Endothelial cell of umbilical vein (primary cell): ENCODE results near the gene KCTD11. TPM values are rescaled to one million over a fixed set of nuclear protein-coding genes. Genes with fewer than 3 reads are reported as not detected.

Experiments
- BruUV-seq: library from RNA; stranded (reverse); fragments of 400-500 nt; replicated peaks from 2 replicates; lab custom pipeline; 2021; lab: Mats Ljungman, UMichigan
- CTCF ChIA-PET: fragments of 300-600, 350-600 bp; sonication (Branson Sonifier 250); formaldehyde crosslinking; loops from one replicate; lab custom pipeline; 2021; ENCODE audit warnings: antibody characterized with exemption, inconsistent platforms; lab: Charles Lee
- POLR2A ChIA-PET: fragments of 300-600, 350-600 bp; sonication (Branson Sonifier 250); formaldehyde crosslinking; loops from one replicate; lab custom pipeline; 2021; ENCODE audit warnings: antibody characterized with exemption, inconsistent platforms; lab: Charles Lee
- DNase-seq: peaks from one replicate; pipeline ENCODE4 v3.0.0-alpha.2; 2011; ENCODE audit warnings: low read depth, low spot score
- FAIRE-seq: peaks from 2 replicates; lab custom pipeline; 2011; peaks lifted over from hg19 to GRCh38; lab: Jason Lieb, UNC
- H2AFZ ChIP-seq: 2 replicates; pipeline ENCODE4 v1.6.0; 2012; ENCODE audit warnings: low read depth, low read length, control low read depth, inconsistent platforms
- H3K27ac ChIP-seq: 2 replicates; pipeline ENCODE4 v1.5.1; 2011; ENCODE audit warnings: low read depth, mild to moderate bottlenecking, control low read depth, low read length, moderate library complexity; ENCODE audit not compliant: insufficient read depth
- H3K27me3 ChIP-seq, 2 experiments: 2 replicates each; pipeline versions ENCODE4 v1.6.0 to v1.6.1; 2011; ENCODE audit warnings: low read length in 2 of 2, mixed read lengths in 1 of 2; ENCODE audit not compliant: control insufficient read depth in 2 of 2, insufficient read depth in 2 of 2
- H3K36me3 ChIP-seq, 2 experiments: 2 replicates in 1 of 2; 3 replicates in 1 of 2; pipeline ENCODE4 v1.5.1; 2011; ENCODE audit warnings: low read length in 2 of 2, mild to moderate bottlenecking in 1 of 2, moderate library complexity in 1 of 2; ENCODE audit not compliant: control insufficient read depth in 2 of 2, insufficient read depth in 2 of 2; ENCODE audit errors: extremely low read depth in 1 of 2
- H3K4me1 ChIP-seq: 3 replicates; pipeline ENCODE4 v1.5.1; 2011; ENCODE audit warnings: mild to moderate bottlenecking, low read length; ENCODE audit not compliant: control insufficient read depth, insufficient read depth; ENCODE audit errors: extremely low read depth
- H3K4me2 ChIP-seq: 2 replicates; pipeline ENCODE4 v1.6.1; 2011; ENCODE audit warnings: low read length, control low read depth, mixed read lengths; ENCODE audit not compliant: insufficient read depth
- H3K4me3 ChIP-seq, 3 experiments: fragments of 200-600 bp in 1 of 3; sonication (generic), shearing (Covaris generic) in 1 of 3; replicated peaks in 1 of 3; 2 replicates each; pipeline ENCODE4 v1.5.1; 2011 to 2016; ENCODE audit warnings: control low read depth in 3 of 3, low read length in 3 of 3, mild to moderate bottlenecking in 2 of 3, inconsistent platforms in 1 of 3, low read depth in 1 of 3, moderate library complexity in 1 of 3; ENCODE audit not compliant: insufficient read depth in 1 of 3
- H3K79me2 ChIP-seq: 2 replicates; pipeline ENCODE4 v1.6.0; 2012; ENCODE audit warnings: low read length, inconsistent platforms; ENCODE audit not compliant: control insufficient read depth, insufficient read depth
- H3K9ac ChIP-seq: replicated peaks from 2 replicates; pipeline ENCODE3; 2011; ENCODE audit warnings: low read length, control low read depth; ENCODE audit not compliant: insufficient read depth; ENCODE audit errors: extremely low read depth
- H3K9me1 ChIP-seq: replicated peaks from 3 replicates; pipeline ENCODE4 v1.6.0; 2011; ENCODE audit warnings: mild to moderate bottlenecking, low read length; ENCODE audit not compliant: control insufficient read depth, insufficient read depth; ENCODE audit errors: extremely low read depth
- H3K9me3 ChIP-seq: replicated peaks from 2 replicates; pipeline ENCODE4 v1.5.1; 2012; ENCODE audit warnings: low read length, inconsistent platforms; ENCODE audit not compliant: control insufficient read depth, insufficient read depth
- H4K20me1 ChIP-seq: replicated peaks from 2 replicates; pipeline ENCODE3; 2011; ENCODE audit warnings: mild to moderate bottlenecking, low read length; ENCODE audit not compliant: control insufficient read depth, insufficient read depth; ENCODE audit errors: extremely low read depth
- FOS ChIP-seq: IDR thresholded peaks from 2 replicates; pipeline ENCODE4 v1.6.1; 2011; ENCODE audit warnings: mild to moderate bottlenecking, low read length, moderate library complexity, borderline replicate concordance; ENCODE audit not compliant: insufficient read depth
- JUN ChIP-seq: IDR thresholded peaks from 2 replicates; pipeline ENCODE4 v1.6.1; 2011; ENCODE audit warnings: borderline replicate concordance, low read depth; ENCODE audit not compliant: insufficient read length, insufficient read depth
- MYC ChIP-seq: IDR thresholded peaks from one replicate; pipeline ENCODE4 v1.6.1; 2011; ENCODE audit warnings: mild to moderate bottlenecking, low read depth, low read length
- POLR2AphosphoS5 ChIP-seq: IDR thresholded peaks from 2 replicates; pipeline ENCODE4 v1.6.1; 2012; ENCODE audit warnings: low read depth, mild to moderate bottlenecking, control low read depth, low read length, moderate library complexity; ENCODE audit not compliant: insufficient read depth
- dilution Hi-C: fragments of 300-500 bp; cut with MboI; formaldehyde crosslinking; loops from one replicate; pipeline ENCODE4 v1.15.0; 2019; ENCODE audit warnings: low sequenced_read_pairs; ENCODE audit not compliant: extremely low pct_ligation_motif_present
- intact Hi-C: fragments of 100-400 bp; cut with micrococcal nuclease; formaldehyde crosslinking; loops from one replicate; pipeline ENCODE4 v1.10.0; 2022
- polyA plus RNA-seq, 4 experiments: library from polyadenylated mRNA; depleted of rRNA in 3 of 4; stranded (reverse) in 3 of 4; unstranded in 1 of 4; fragments of >200 nt; gene quantifications; 2 replicates each; pipeline versions ENCODE4 v1.2.1 to v1.2.3, GENCODE V29; 2011 to 2012; ENCODE audit warnings: missing spikeins in 1 of 4
- total RNA-seq: library from RNA; stranded (reverse); gene quantifications from 2 replicates; pipeline ENCODE4 v1.2.3, GENCODE V29; 2021
- TF ChIP-seq, protein P1 (sequence below), 2 donors: IDR thresholded peaks; 1 replicate in 1 of 2; 2 replicates in 1 of 2; pipeline ENCODE4 v1.5.1; 2011; ENCODE audit warnings: low read length in 2 of 2, mild to moderate bottlenecking in 2 of 2, moderate library complexity in 2 of 2, control low read depth in 1 of 2, inconsistent platforms in 1 of 2, low read depth in 1 of 2; ENCODE audit not compliant: insufficient read depth in 1 of 2; ENCODE audit errors: extremely low read depth in 1 of 2
- TF ChIP-seq, protein P2 (sequence below): IDR thresholded peaks from 2 replicates; pipeline ENCODE4 v1.6.1; 2011; ENCODE audit not compliant: insufficient read depth, insufficient read length

The KCTD11 gene
- total and polyA plus RNA-seq, 2 donors (not counting 3 experiments of a cell fraction or from before 2014, with no cell fraction given): 3.8 to 6.5 TPM

- H3K4me3 ChIP-seq: no peak overlapping the region
- H3K4me2 ChIP-seq: no peak overlapping the region
- no peaks in the 10 kb centered on the region for H3K79me2 ChIP-seq
- no peak for FAIRE-seq
- H3K4me1 ChIP-seq: peaks cover 7% of the 10 kb centered on the region
- H3K9ac ChIP-seq: no peak overlapping the region
- no peaks in the 10 kb centered on the region for H4K20me1 ChIP-seq
- H3K9me3 ChIP-seq: no peaks in the 10 kb centered on the region
- DNase-seq: no peak
- H3K27ac ChIP-seq: no peak overlapping the region
- ChIA-PET POLR2A (no interaction called here), CTCF (interaction anchor here (0.7 to 4.0 kb wide), 28 partner anchors 9 to 302 kb away, joined by 3 to 70 read pairs (median 7); partner anchors contain the start of genes CD68, PLSCR3, SPEM2 and TMEM102)
- no peaks in the 10 kb centered on the region for H3K36me3 ChIP-seq
- dilution Hi-C loops (no loop called here), intact Hi-C loops (loop anchor here (1.0 to 5.0 kb wide), 5 partner anchors 36 to 233 kb away; partner anchors contain the start of genes PLSCR3 and SENP3)
- TF ChIP-seq FOS: no peak
- TF ChIP-seq POLR2AphosphoS5: no peak
- no peak for TF ChIP-seq JUN
- TF ChIP-seq, protein P1, sequence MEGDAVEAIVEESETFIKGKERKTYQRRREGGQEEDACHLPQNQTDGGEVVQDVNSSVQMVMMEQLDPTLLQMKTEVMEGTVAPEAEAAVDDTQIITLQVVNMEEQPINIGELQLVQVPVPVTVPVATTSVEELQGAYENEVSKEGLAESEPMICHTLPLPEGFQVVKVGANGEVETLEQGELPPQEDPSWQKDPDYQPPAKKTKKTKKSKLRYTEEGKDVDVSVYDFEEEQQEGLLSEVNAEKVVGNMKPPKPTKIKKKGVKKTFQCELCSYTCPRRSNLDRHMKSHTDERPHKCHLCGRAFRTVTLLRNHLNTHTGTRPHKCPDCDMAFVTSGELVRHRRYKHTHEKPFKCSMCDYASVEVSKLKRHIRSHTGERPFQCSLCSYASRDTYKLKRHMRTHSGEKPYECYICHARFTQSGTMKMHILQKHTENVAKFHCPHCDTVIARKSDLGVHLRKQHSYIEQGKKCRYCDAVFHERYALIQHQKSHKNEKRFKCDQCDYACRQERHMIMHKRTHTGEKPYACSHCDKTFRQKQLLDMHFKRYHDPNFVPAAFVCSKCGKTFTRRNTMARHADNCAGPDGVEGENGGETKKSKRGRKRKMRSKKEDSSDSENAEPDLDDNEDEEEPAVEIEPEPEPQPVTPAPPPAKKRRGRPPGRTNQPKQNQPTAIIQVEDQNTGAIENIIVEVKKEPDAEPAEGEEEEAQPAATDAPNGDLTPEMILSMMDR (IDR thresholded peaks at IDR 0.05; ENCODE audit: extremely low read depth in 1 of 2, insufficient read depth in 1 of 2, low read depth in 1 of 2, low read length in 2 of 2): no peak
- TF ChIP-seq MYC: no peak
- TF ChIP-seq, protein P2, sequence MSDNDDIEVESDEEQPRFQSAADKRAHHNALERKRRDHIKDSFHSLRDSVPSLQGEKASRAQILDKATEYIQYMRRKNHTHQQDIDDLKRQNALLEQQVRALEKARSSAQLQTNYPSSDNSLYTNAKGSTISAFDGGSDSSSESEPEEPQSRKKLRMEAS: no peak
- H3K9me1 ChIP-seq: no peaks in the 10 kb centered on the region
- H2AFZ ChIP-seq: no peak overlapping the region
- no peaks in the 10 kb centered on the region for H3K27me3 ChIP-seq
- BruUV-seq: no TSS peak
Measured at GRCh38 chr17:7356756-7357155, 4.8 kb downstream of the KCTD11 start.
